Fibroblast of villous mesenchyme (primary cell): Measurements from ENCODE around the gene FZR1. TPM values are rescaled to one million over a fixed set of nuclear protein-coding genes. Genes with fewer than 3 reads are reported as not detected.
"Not testable (repeated sequence)": the region's sequence is repeated elsewhere in the genome, so short reads cannot be mapped to it uniquely, and the experiment has no call there.

Experiments
- DNase-seq: peaks from one replicate; pipeline ENCODE4 v3.0.0-alpha.2; 2010; ENCODE audit warnings: low read depth
- H3K4me3 ChIP-seq: 2 replicates; pipeline ENCODE4 v1.5.1; 2011; ENCODE audit warnings: low read depth, mild to moderate bottlenecking, low read length
- CTCF ChIP-seq: IDR thresholded peaks from 2 replicates; pipeline ENCODE4 v1.5.1; 2012; ENCODE audit warnings: low read depth, mild to moderate bottlenecking, low read length; ENCODE audit not compliant: insufficient read depth
- total RNA-seq: library from RNA; depleted of rRNA; stranded (reverse); fragments of >200 nt; gene quantifications from 2 replicates; pipeline ENCODE4 v1.2.3, GENCODE V29; 2012

Gene FZR1
- total RNA-seq, 1 donor = 37.6 TPM

- H3K4me3 ChIP-seq = no peak overlapping the region
- TF ChIP-seq CTCF = no peak
- DNase-seq = peak; percentile 90
These were observed 1.4 kb upstream of the FZR1 start for GRCh38 chr19:3504735-3505134.

- no peak for DNase-seq
- TF ChIP-seq CTCF = no peak
- peak overlapping the region; percentile 88 for H3K4me3 ChIP-seq
These were observed 551 bp downstream of the FZR1 start for GRCh38 chr19:3506384-3507340.

- peak; percentile 5 for DNase-seq
- TF ChIP-seq CTCF = no peak
- H3K4me3 ChIP-seq = peak overlapping the region; percentile 88
These were observed 1.4 kb downstream of the FZR1 start for GRCh38 chr19:3507371-3508120.

GRCh38 chr19:3508121-3508661, 2.1 kb downstream of the FZR1 start:
- H3K4me3 ChIP-seq = peak overlapping the region; percentile 88
- not testable (repeated sequence) for DNase-seq

- H3K4me3 ChIP-seq = no peak overlapping the region
- DNase-seq = no peak
These were observed 2.8 kb downstream of the FZR1 start for GRCh38 chr19:3508771-3509535.

GRCh38 chr19:3509566-3509989, 3.5 kb downstream of the FZR1 start:
- no peak for TF ChIP-seq CTCF
- peak; percentile 57 for DNase-seq
- H3K4me3 ChIP-seq = no peak overlapping the region

More at GRCh38 chr19:3508771-3509535, 2.8 kb downstream of the FZR1 start:
- TF ChIP-seq CTCF = no peak
